Sigmoid colon (tissue), 4 donors: Measurements from ENCODE around the gene ACOX1.

Experiments
- CTCF ChIP-seq, 4 experiments: fragments of 450-650 bp in 3 of 4; fragments of 200-600 bp in 1 of 4; IDR thresholded peaks; one replicate each; pipeline ENCODE4 v1.5.1; 2016 to 2019; ENCODE audit warnings: antibody characterized with exemption in 4 of 4, mild to moderate bottlenecking in 3 of 4, moderate library complexity in 2 of 4
- POLR2AphosphoS5 ChIP-seq, 4 donors: sonication (generic); formaldehyde crosslinking; IDR thresholded peaks; one replicate each; pipeline ENCODE4 v1.6.1; 2017; ENCODE audit warnings: antibody characterized with exemption in 4 of 4

GRCh38 chr17:75925103-75925502 lies 53.9 kb downstream of the ACOX1 start:
- TF ChIP-seq CTCF (IDR thresholded peaks at IDR 0.05), result no peak
- no peak for TF ChIP-seq POLR2AphosphoS5 (IDR thresholded peaks at IDR 0.05)
